ENCODE results near the gene PSMB8. TPM values are rescaled to one million over a fixed set of nuclear protein-coding genes. Genes with fewer than 3 reads are reported as not detected.

Gene PSMB8
- total RNA-seq, 1 experiment from 2014 or later, result 0.96 TPM

GRCh38 chr6:32835167-32835893 is 8.5 kb downstream of the PSMB8 start:
- ChIA-PET RAD21 (ENCODE audit: low non-redundant PET in 1 of 2, low total read pairs in 2 of 2, uncharacterized antibody in 2 of 2, unreplicated experiment in 2 of 2) (no interaction called here), CTCF (interaction anchor here (1.3 kb wide), 1 partner anchor 33 kb away, joined by 3 read pairs; no protein-coding TSS in a partner anchor), POLR2A (no interaction called here)
- H3K4me1 ChIP-seq (ENCODE audit: control insufficient read depth in 1 of 2, insufficient read depth in 2 of 2, low read length in 2 of 2), result peaks cover 6 to 20% of the 10 kb centered on the region in 2 experiments; a peak in 3 of 4 replicates
- H3K79me2 ChIP-seq (ENCODE audit: insufficient read depth, low read length), result peaks cover 9% of the 10 kb centered on the region; the same call in 1 of the 2 replicates
- H4K20me1 ChIP-seq (ENCODE audit: insufficient read depth), result no peaks in the 10 kb centered on the region
- no peak overlapping the region for H3K4me3 ChIP-seq (replicated peaks in 1 of 2; ENCODE audit: low read depth in 1 of 2, low read length in 2 of 2)
- H3K9ac ChIP-seq (ENCODE audit: low read length), result no peak overlapping the region
- H3K27me3 ChIP-seq (ENCODE audit: insufficient read depth, low read length), result no peaks in the 10 kb centered on the region
- H3K9me2 ChIP-seq (ENCODE audit: insufficient read depth), result no peaks in the 10 kb centered on the region
- ATAC-seq (no peak), DNase-seq (ENCODE audit: low read depth, low spot score) (no peak)
- peaks cover 9 to 45% of the 10 kb centered on the region in 2 experiments; a peak in 2 of 4 replicates for H3K36me3 ChIP-seq (ENCODE audit: control insufficient read depth in 1 of 2, insufficient read depth in 2 of 2, low read length in 2 of 2)
- no TSS peak for BruUV-seq (replicated peaks)
- TF ChIP-seq SP1 (IDR thresholded peaks at IDR 0.05; ENCODE audit: low read depth) (no peak), SIN3A (IDR thresholded peaks at IDR 0.05; ENCODE audit: low read depth) (no peak), CEBPB (IDR thresholded peaks at IDR 0.05; ENCODE audit: low read depth) (no peak), RAD21 (IDR thresholded peaks at IDR 0.05; ENCODE audit: low read depth) (no peak), CBX3 (IDR thresholded peaks at IDR 0.05; ENCODE audit: low read depth) (no peak)
- TF ChIP-seq, protein P1, sequence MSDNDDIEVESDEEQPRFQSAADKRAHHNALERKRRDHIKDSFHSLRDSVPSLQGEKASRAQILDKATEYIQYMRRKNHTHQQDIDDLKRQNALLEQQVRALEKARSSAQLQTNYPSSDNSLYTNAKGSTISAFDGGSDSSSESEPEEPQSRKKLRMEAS (IDR thresholded peaks at IDR 0.05), result no peak
- TF ChIP-seq, protein P2, sequence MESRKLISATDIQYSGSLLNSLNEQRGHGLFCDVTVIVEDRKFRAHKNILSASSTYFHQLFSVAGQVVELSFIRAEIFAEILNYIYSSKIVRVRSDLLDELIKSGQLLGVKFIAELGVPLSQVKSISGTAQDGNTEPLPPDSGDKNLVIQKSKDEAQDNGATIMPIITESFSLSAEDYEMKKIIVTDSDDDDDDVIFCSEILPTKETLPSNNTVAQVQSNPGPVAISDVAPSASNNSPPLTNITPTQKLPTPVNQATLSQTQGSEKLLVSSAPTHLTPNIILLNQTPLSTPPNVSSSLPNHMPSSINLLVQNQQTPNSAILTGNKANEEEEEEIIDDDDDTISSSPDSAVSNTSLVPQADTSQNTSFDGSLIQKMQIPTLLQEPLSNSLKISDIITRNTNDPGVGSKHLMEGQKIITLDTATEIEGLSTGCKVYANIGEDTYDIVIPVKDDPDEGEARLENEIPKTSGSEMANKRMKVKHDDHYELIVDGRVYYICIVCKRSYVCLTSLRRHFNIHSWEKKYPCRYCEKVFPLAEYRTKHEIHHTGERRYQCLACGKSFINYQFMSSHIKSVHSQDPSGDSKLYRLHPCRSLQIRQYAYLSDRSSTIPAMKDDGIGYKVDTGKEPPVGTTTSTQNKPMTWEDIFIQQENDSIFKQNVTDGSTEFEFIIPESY (IDR thresholded peaks at IDR 0.05; ENCODE audit: extremely low read depth, insufficient replicate concordance, low read length), result no peak
- intact Hi-C loops (cut with micrococcal nuclease), result loop anchor here (5.0 kb wide), 1 partner anchor 112 kb away; no protein-coding TSS in a partner anchor
- no peak overlapping the region for H3K27ac ChIP-seq (ENCODE audit: low read depth, low read length)
- H3K9me3 ChIP-seq (ENCODE audit: control insufficient read depth in 1 of 2, insufficient read depth in 1 of 2, low read depth in 1 of 2, low read length in 2 of 2), result no peaks in the 10 kb centered on the region
- H3K4me2 ChIP-seq (ENCODE audit: low read length), result no peak overlapping the region
- H2AFZ ChIP-seq (ENCODE audit: low read depth, low read length, poor library complexity, severe bottlenecking), result no peak overlapping the region

Measured in HCT116 (cell line).